ENCODE measurements around the gene TBX10.
"Not testable (repeated sequence)": the region's sequence is repeated elsewhere in the genome, so short reads cannot be mapped to it uniquely, and the experiment has no call there.

Gene TBX10

DNA sequence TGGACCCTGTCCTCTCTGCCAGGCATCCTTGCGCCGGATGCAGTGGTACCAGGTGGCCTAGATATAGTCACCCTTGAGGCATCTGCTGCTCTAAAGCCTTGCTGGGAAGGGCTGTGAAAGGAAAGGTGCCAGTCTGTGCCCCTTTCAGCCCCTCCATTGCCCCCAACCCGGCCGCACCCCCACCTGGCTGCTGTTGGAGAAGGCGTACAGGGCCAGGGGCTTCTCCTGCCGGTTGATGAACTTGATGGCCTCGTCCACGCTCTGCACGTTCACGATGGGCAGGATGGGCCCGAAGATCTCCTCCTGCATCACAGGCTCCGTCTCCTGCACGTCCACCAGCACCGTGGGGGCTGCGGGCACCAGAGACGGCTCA, 24.6 kb upstream of the TBX10 start:
- DNase-seq = no peak

DNA sequence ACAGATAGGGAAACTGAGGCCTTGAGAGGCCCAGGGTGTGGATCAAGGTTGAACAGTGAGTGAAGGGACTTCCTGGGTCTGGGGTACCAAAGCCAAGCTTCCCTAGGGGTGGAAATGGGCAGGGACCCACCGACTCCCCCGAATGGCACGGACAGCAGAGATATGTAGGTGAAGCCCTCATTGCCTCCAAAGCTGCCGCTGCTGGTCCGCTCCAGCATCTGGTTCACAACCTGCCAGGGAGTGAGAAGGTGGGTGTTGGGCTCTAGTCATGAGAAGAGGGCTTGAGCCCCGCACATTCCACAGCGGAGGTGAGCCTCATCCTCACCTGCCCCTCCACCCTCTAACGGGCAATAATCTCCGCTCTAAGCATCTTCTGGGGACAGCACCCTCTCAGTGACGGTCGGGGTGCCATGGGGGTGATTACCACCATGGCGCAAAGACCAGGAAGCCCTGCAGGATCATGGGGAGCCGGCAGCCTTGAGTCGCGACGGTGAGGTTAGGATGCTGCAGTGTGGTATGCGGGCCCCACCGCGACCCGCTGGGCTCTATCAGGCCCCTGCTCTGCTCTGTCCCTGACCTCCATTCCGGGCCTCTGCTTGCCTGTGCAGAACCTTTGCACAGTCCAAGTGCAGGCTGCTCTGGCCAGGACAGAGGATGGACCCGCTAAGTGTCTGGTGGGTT, 24.1 kb upstream of the TBX10 start:
- no peak for DNase-seq

DNA sequence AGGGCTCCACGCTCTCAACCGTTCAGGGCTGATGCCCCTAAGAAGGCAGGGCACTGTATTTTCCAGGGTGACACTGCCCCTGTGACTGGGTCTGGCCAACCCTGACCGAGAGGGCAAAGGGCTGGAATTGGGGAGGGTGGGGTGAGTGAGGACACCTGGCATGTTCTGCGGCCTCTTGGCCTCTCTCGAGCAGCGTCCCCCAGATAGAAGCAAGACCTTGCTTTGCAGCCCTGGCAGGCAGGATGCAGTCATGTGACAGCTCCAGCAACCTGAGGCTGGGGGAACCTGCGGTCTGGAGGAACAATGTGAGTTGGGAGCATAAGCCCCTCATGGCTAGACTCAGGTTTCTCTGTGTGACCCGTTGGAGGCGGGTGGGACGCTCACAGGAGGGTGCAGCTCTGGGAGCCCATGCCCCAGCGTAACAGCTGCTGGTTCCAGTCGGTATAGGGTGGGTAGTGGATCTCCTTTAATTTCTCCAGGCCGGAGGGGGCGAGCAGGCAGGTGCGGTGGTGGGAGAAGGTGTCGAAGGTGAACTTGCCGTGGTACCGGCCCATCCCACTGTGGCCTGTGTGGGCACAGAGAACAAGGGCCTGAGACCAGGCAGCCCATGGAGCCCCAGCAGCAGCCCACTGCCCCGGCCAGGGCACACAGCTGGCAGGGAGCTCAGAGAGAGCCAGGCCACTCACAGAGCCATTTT, 23.4 kb upstream of the TBX10 start:
- DNase-seq = no peak

DNA sequence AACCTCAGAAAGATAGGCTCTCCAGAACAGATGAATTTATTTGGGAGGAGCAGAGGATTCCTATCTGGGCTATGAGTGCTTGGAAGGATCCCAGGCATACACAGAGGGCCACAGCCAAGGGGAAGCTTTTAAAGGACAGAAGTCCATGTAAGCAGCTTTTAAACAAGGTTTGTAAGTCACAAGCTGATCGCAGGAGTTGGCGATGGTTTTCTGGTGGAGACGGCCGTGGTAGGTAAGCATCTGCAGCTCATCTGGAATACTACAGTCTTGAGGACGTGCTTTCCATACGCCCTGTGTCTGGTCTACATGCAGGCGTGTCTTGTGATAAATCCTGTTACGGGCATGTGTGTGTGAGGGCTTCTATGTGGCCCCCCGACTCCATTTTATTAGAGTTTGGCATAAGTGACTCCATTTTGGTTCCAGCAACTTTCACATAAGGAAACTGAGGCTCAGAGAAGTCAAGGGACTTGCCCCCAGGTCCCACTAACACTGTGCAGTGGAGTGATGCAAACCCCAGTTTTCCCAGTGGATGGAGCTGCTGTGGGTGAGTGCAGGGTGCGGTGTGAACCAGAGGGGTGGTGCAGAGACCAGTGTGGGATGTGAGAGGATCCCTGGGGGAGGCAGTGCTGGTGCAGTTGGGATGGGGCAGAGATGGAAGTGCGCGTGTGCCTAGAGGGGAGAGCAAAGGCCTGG, 22.7 kb upstream of the TBX10 start:
- DNase-seq = no peak

DNA sequence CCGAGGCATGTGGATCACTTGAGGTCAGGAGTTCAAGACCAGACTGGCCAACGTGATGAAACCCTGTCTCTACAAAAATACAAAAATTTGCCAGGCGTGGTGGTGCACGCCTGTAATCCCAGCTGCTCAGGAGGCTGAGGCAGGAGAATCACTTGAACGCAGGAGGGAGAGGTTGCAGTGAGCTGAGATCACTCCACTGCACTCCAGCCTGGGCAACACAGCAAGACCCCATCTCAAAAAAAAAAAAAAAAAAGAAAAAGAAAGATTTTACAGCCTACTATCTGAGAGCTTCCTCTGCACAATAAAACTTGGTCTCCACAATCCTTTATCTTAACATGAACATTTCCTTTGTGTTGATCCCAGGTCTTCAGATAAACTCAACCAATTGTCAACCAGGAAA, 21.2 kb upstream of the TBX10 start:
- DNase-seq = not testable (repeated sequence)

DNA sequence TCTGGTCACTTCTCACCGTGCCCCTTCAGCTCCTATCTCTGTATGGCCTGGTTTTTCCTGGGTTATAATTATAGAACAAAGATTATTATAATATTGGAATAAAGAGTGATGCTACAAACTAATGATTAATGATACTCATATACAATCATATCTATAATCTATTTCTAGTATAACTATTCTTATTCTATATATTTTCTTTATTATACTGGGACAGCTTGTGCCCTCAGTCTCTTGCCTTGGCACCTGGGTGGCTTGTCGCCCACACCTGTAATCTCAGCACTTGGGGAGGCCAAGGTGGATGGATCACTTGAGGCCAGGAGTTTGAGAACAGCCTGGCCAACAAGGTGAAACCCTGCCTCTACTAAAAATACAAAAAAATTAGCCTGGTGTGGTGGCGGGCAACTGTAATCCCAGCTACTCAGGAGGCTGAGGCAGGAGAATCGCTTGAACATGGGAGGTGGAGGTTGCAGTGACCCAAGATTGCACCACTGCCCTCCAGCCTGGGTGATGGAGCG, 20.1 kb upstream of the TBX10 start:
- DNase-seq = not testable (repeated sequence)

DNA sequence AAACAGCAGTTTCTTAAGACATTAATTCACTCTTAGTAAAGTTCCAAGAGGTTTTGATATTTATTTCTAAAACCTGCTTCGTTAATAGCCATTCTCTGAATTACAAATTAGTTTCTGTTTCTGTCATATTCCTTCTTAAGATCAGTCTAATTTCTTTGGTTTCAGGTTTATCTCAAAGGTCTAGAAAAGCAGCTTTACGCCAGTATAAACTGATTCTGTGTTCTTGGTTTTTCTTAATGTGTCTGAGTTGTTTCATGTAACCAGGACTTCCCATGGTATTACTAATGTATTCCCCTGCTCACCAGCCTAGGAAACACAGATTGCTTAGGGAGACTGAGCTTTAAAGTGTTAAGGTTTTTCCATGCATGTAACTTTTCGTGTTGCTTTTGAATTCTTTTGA, 17.7 kb upstream of the TBX10 start:
- no peak for DNase-seq

DNA sequence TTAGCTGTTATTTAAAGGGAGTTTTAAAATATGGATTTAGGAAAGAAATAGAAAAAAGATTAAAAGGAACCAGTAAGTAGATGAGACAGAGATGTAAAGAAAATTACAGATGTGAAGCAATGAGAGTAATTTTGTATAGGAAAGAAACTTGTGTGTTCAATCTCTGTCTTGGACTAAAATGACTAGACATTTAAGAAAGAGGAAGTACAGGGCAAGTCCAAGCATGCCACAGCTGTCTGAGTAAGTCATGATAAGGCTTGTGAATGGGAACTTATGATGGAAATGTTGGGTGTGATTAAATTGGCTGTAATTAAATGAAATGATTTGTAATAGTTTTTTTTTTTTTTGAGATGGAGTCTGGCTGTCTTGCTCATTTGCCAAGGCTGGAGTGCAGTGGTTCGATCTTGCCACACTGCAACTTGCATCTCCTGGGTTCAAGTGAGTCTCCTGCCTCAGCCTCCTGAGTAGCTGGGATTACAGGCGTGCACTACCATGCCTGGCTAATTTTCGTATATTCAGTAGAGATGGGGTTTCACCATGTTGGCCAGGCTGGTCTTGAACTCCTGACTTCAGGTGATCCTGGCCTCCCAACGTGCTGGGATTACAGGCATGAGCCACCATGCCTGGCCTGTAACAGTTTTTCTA, 16.8 kb upstream of the TBX10 start:
- no peak for DNase-seq

DNA sequence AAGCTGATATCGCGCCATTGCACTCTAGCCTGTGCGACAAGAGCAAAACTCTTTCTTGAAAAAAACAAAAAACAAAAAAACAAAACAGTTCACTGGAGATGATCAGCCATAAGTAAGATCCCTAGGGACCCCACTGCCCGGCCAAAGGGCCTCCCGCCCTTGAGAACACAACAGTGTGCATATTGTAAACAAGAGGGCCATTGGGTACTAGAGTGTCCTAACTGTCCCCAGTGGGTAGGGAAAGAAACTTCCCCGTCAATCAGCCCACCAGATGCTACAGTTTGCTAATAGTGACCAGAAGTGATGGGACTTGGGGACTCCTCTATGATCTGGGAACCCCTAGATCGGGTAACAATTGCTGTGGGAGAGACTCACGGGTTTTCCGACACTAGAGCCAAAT, 14.7 kb upstream of the TBX10 start:
- no peak for DNase-seq

DNA sequence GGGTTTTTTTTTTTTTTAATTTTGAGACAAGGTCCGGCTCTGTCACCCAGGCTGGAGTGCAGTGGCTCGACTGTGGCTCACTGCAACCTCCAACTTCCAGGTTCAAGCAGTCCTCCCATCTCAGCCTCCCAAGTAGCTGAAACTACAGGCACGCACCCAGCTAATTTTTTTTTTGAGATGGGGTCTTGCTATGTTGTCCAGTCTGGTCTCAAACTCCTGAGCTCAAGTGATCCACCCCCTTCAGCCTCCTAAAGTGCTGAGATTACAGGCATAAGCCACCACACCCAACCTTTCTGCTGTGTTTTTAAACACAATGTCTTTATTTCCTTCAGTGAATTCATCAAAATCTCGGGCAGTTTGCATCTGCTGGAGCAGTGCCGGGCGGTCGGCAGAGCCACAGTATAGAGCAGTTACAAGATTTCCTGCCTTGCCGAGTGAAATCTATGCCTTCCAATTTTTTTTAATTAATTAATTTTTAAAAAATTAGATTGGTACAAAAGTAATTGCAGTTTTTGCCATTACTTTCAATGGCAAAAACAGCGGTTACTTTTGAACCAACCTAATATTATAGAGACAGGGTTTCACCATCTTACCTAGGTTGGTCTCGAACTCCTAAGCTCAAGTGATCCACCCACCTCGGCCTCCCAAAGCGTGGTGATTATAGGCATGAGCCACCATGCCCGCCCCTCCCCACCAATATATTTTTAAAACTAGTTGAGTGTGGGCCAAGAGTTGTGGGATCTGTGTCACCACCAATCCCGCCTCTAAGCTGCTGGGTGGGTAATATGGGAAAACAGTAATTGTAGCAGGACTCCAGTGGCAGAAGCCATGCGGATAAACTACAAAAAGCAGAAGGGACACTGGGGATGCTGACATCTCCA, 13.6 kb upstream of the TBX10 start:
- no peak for DNase-seq

DNA sequence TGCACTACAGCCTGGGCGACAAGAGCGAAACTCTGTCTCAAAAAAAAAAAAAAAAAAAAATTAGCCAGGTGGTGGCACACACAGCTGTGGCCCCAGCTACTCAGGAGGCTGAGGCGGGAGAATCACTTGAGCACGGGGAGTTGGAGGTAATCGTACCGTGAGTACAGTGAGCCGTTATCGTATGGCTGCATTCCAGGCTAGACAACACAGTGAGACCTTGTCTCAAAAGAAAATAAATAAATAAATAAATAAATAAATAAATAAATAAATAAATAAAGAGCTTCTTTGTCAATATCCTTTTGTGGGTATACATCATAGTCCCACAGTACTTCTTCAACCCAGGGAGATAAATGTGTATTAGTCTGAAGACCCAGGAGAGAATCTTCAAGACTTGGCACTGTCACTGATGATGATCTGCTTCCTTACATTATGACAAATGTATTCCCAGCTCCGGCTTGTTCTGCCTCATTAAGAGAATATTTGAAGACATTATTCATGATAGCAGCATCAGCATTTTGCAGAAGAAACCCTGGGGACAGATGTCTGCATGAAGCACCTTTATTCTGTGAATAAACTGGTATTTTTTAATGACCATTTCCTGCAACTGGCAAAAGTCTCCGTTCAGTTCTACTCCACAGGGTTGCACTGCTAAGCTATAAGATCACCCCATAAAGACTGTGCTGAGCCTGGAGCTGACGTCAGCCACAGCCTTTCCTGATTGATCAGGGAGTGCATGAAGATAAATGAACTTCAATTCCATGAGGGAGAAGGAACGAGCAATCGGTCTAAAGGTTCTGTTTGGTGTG, 12.6 kb upstream of the TBX10 start:
- no peak for DNase-seq

DNA sequence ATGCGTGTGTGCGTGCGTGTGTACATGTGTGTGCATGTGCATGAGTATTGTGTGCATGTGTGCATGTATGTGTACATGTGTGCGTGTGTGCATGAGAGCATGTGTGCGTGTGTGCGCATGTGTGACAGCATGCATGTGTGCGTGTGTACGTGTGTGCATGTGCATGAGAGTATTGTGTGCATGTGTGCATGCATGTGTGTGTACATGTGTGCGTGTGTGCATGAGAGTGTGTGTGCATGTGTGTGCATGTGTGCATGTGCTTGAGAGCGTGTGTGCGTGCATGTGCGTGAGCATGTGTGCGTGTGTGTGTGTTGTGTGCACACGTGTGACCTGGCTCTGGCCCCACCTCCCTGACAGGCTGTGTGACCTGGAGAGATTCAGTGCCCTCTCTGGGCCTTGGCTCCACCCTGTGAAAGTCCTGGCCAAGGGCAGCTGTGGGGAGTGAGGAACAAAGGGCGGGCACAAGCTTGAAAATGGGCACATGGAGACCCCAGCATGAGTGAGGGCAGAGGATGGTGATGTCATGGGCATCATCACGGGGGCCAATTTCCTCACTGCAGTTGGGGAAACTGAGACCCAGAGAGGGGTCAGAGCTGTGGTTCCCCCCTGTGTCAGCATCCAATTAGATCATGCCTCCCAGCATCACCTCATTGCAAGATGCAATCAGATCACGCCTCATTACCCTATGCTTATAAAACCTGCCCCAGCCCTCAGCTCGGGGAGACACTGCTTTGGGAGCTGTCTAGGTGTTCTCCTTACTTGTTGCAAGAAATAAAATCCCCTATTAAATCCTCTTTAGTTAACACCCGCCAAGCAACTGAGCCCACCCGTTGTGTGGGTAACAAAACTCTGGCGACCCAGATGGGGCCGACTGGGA, 10.3 kb upstream of the TBX10 start:
- no peak for DNase-seq

DNA sequence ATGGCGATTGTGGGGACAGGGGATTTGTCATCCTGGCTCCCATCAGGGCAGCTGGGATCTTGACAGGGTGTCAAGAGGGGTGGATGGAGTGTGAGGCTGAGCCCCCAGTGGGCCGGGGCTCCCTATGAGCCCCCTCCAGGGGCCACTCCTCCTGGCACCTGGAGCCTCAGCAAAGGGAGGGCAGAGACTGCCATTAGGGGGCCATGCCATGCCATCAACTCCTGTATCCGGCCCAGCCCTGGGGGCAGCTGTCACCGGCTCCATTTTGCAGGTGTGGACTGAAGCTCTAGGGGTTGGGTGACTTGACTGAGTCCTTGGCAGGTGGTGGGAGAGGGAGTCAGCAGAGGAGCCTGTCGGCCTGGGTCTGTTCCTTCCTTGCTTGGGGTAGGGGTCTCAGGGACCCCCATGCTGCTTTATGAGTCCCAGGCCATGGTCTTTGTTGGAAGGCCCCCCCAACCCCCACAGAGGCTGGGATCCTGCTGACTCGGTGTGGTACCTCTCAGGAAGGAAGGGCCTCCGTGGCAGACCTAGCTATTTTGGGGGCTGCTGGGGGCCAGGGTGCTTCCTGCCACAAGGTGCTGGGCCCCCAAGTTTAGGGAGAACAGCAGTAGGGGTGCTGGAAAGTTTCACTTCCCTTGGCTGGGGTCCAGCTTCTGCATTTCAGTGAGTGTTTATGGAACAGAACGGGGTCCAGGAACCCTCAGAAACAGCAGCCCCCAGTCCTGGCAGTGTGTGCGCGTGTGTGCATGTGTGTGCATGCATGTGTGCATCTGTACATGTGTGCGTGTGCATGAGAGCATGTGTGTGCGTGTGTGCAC, 9.4 kb upstream of the TBX10 start:
- no peak for DNase-seq

DNA sequence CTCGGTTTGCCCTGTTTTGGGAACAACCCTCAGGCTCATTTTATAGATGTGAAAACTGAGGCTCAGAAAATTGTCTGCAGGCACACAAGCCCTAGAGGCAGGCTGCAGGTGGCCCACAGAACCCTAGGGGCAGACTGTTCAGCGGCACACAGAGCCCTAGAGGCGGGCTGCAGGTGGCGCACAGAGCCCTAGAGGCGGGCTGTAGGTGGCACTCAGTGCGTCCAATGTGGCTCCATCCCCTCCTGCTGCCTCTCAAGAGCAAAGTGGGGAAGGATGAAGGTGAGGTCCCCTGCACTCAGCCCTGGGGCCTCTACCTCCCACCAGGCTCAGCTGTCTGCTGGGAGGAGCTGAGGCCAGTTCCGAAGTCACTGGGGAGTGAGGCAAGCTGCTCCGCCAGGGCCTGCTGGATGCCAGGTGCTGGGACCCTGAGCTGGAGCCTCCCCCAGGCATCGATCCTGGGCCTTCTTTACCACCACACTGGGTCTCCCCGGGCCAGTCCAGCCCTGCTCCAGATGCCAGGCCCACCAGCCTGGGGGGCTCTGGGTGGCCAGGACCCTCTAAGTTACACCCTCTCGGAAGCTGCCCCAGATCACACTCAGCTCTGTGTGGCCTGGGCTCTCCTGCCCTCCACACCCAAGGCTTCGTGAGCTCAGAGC, 8.7 kb upstream of the TBX10 start:
- DNase-seq = no peak

DNA sequence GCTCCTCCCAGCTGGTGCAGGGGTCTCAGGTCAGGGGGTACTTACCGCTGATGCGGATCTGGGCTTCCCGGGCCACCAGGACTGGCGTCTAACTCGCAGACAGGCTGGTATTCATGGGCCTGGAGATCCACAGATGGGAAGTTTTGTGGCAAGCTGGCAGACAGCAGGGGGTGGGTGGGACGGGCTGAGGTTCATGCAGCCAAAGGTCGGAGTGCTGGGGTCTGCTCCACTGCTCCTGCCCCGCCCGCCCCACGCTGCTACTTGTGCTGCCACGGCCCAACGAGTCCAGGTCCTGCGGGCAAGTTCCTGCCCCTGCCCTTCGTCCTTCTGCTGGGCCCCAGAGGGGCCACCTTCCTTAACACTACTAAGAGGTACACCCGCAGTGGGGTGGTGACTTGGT, 7.9 kb upstream of the TBX10 start:
- DNase-seq = no peak

DNA sequence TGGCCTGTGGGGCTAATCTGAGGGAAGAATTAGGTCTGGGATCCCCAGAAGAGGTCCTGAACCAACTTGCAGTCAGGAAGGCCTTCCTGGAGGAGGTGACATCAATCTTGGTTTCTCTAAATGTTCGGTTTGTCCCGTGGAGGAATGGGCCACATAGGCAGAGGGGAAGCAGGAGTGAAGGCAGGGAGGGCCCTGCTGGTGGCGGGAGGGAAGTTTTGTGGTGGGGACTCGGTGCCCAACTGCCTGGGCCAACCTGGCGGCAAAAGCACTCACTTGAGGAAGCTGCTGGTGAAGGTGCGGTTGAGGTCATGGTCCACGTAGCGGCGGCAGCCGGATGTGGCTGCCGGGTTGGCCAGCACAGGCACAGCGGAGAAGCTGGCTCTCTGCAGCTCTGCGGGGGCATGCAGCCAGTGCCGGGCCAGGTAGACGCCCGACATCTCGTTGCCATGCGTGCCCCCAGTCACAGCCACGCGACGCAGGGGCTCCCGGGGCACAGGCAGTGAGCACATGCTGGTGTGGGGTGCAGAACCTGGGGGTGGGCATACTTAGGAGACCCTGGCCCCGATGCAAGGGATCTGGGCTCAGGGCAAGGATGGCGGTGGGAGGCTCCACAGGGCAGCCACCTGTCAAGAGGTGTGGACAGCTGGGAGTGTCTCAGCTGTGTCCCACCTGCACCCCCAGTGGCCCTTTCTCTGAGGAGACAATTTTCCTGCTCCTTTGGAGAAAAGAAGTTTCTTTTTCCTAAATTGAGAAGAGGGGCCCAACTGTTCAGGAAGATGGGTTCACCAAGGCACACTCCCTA, 7.2 kb upstream of the TBX10 start:
- DNase-seq = no peak

DNA sequence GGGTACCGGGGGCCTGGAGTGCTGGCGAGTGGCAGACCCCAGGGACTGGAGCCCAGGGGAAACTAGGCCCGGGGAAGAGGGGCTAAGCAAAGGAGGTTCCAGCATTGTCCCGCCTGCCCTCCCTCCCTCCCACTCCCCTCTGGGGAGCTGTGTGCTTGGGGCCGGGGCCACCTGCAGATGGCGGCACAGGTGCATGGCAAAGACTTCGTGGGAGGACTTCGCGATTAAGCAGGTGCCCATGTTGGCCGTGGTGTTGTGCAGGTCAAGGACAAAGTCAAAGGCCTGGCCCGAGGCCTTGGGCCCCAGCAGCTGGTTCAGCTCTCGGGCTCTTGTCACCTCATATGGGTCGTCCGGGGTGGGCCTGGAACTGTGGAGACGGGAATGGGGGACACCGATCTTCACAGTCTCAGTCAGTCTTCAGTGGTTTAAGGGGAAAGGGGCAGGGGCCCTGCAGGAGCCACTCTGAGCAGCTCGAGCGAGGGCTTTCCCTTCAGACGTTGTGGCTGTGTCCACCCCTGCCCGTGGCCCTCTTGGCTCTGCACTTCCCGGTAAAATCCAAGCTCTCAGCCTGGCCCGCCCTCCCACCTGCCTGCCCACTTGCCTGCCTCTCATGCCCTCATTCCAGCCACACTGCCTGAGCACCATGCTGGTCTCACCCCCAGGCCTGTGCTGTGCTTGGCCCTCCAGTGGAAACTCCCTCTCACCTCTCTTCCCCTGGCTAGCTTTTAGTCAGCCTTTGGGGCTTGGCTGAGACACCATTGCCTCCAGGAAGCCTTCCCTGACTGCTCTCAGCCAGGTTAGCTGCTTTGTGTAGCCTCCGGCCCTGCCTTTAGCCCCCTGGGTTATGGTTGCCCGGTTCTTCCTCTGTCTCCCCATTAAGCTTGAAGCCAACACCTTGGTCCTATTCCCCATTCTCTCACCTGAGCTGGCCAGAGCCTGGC, 6.2 kb upstream of the TBX10 start:
- DNase-seq = no peak
